GM12891 (cell line): ENCODE measurements around the gene PTER.

ENCODE experiments used
- POLR2A ChIP-seq: IDR thresholded peaks from 2 replicates; pipeline ENCODE4 v1.6.1; 2011; ENCODE audit warnings: low read depth, low read length, control low read depth
- POLR2AphosphoS5 ChIP-seq: IDR thresholded peaks from 2 replicates; pipeline ENCODE4 v1.6.1; 2011; ENCODE audit warnings: low read depth, low read length, control low read depth
- POU2F2 ChIP-seq: IDR thresholded peaks from 2 replicates; pipeline ENCODE4 v1.6.1; 2011; ENCODE audit warnings: low read depth, mild to moderate bottlenecking, control low read depth, low read length, moderate library complexity
- SPI1 ChIP-seq: IDR thresholded peaks from 2 replicates; pipeline ENCODE4 v1.6.1; 2011; ENCODE audit warnings: low read depth, low read length, control low read depth
- TAF1 ChIP-seq: IDR thresholded peaks from 2 replicates; pipeline ENCODE4 v1.6.1; 2011; ENCODE audit warnings: low read depth, low read length, control low read depth

DNA sequence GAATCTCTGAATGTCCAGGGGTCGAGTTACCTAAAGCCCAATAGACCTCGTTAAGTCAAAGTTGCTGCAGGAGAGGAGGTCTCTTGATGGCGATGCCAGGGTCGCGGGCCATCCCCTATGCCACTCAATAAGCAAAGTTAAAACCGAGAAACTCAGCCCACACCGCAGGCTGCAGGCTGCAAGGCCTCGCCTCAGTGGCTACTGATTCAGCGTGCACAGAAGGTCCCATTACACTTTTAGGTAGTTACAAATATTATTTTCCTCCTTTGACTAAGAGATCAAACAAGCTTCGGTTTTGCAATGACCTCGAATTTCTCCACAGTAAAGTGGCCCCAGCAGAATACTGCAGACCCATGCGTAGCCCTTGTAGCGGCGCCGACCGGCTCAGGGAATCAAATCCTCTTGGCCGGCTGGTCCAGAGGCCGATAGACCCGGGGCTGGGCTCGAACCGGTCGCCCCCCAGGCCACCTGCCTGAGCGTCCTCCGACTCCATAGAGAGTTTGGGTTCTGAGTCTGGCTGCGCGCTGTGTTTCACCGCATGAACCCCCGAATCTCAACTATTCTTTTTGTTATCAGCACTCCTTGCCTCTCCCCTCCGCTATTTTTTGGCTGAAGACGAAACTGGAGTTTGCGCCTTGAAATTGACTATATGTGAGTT lies 82.6 kb downstream of the PTER start:
- no peak for TF ChIP-seq SPI1
- TF ChIP-seq TAF1 = no peak
- TF ChIP-seq POLR2AphosphoS5 = no peak
- TF ChIP-seq POLR2A = no peak
- no peak for TF ChIP-seq POU2F2
